Measurements from ENCODE around the gene FGD3.
"Not testable (repeated sequence)": the region's sequence is repeated elsewhere in the genome, so short reads cannot be mapped to it uniquely, and the experiment has no call there.

FGD3 gene

DNA sequence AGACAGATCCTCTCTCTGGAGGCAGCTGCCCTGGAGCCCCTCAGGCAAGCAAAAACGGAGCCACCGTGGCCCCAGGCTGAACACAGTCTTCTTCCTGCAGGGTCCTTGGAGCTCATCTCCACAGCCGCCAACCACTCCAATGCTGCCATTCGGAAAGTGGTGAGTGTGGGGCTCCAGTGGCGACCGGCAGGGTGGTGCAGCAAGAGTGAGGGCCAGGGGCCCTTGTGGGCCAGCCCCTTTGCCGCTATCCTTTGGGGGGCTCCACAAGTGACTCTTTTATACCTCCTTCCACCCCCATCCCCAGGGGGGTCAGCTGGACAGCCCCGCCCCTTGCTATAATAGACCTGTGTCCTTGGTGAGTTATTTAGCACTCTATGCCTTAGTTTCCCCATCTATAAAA is 63.8 kb downstream of the FGD3 start:
- Histone ChIP-seq H3K9me3 (ENCODE audit: control insufficient read depth, insufficient read depth, low read depth, low read length) (no peaks in the 10 kb centered on the region), H3K9ac (ENCODE audit: low read length) (no peak overlapping the region), H3K27ac (ENCODE audit: low read depth, low read length) (no peak overlapping the region), H3K27me3 (ENCODE audit: control insufficient read depth, insufficient read depth, low read length) (no peaks in the 10 kb centered on the region), H3K4me3 (ENCODE audit: low read depth, low read length) (no peak overlapping the region), H3K4me1 (ENCODE audit: control insufficient read depth, insufficient read depth, low read length) (peaks cover 17% of the 10 kb centered on the region), H3K36me3 (ENCODE audit: control insufficient read depth, insufficient read depth, low read length) (no peaks in the 10 kb centered on the region)

DNA sequence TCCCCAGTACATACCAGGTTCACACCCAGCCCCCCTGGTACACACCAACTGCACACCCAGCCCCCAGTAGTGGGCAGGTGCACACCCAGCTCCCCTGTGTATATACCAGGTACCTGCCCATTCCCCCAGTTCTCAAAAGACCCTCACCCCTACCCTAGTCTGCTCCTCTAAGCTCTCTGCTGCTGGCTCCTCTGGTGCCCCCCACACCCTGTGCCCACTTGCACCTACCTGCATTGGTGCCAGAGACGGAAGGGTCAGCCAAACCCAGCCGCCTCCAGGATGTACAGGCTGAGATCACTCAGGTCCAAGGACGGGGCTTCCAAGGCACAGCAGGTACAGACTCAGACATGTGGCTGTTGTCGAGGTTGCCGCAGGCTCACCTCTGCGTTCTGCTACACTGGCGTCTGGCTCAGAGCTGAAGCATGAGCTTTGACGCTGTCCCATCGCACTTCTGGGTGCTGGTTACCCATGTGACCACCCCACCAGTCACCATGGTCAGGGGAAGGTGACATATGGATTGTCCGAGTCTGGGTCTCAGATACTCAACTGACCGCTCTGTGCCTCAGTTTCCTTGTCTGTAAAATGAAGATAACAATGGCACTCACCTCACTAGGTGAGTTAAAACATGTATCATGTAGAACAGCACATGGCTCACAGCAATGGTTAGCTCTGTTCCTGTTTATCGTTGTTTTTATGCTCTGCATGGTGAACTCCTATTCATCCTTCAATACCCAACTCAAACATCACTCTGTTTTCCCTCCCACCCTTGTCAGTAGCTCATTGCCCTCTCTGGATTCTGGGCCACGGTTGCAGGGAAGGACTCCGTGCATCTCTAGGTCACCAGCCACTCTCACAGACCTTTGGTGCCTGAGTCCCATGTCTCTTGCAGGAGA is 65.9 kb downstream of the FGD3 start:
- Histone ChIP-seq H3K27me3 (ENCODE audit: control insufficient read depth, insufficient read depth, low read length) (no peaks in the 10 kb centered on the region), H3K36me3 (ENCODE audit: control insufficient read depth, insufficient read depth, low read length) (no peaks in the 10 kb centered on the region)

DNA sequence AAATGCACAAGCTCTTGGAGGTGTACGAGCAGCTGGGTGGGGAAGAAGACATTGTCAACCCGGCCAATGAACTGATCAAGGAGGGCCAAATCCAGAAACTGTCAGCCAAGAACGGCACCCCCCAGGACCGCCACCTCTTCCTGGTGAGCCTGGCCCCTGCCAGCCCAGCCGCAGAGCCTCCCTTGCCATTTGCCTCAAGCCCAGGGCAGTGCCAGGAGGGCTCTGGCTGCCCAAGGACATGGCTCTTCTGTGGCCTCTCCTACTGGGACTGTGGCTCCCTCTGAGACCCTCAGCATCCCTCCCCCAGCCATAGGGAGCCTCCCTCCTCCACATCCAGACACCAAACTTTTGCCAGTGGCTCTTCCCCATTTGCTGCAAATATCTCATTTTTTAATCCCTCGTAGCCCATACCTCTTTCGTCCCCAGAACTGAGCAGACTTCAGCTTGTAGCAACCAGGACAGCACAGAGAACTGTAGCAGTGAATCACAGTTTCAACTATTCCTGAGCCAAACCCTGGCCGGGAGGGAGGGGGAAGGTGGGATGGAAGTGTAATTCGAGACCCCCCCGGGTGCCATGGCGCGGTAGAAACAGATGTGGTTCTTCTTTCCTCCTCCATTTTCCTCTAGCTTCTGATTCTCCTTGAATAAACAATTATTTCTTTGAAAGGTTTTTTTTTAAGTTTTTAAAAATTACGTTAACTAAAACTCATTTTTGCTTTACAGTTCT is 66.7 kb downstream of the FGD3 start:
- Histone ChIP-seq H3K27me3 (ENCODE audit: control insufficient read depth, insufficient read depth, low read length) (no peaks in the 10 kb centered on the region), H3K27ac (ENCODE audit: low read depth, low read length) (no peak overlapping the region), H3K36me3 (ENCODE audit: control insufficient read depth, insufficient read depth, low read length) (no peaks in the 10 kb centered on the region)

More for the DNA sequence above, 65.9 kb downstream of the FGD3 start:
- Histone ChIP-seq H3K27ac (ENCODE audit: low read depth, low read length) (no peak overlapping the region), H3K9ac (ENCODE audit: low read length) (no peak overlapping the region), H3K4me1 (ENCODE audit: control insufficient read depth, insufficient read depth, low read length) (peaks cover 17% of the 10 kb centered on the region), H3K9me3 (ENCODE audit: control insufficient read depth, insufficient read depth, low read depth, low read length) (no peaks in the 10 kb centered on the region), H3K4me3 (ENCODE audit: low read depth, low read length) (no peak overlapping the region)

DNA sequence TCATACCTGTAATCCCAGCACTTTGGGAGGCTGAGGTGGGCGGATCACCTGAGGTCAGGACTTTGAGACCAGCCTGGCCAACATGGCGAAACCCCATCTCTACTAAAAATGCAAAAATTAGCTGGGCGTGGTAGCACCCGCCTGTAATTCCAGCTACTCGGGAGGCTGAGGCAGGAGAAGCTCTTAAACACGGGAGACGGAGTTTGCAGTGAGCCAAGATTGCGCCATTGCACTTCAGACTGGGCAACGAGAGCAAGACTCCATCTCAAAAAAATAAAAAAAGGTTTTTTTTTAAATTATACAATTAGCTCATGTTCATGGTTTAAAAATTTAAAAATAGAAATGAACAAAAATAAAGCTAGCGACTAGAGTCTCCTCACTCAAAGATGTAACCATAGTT is 67.9 kb downstream of the FGD3 start:
- H3K36me3 ChIP-seq (ENCODE audit: control insufficient read depth, insufficient read depth, low read length); H3K4me3 ChIP-seq (ENCODE audit: low read depth, low read length); H3K9ac ChIP-seq (ENCODE audit: low read length); H3K27ac ChIP-seq (ENCODE audit: low read depth, low read length); H3K27me3 ChIP-seq (ENCODE audit: control insufficient read depth, insufficient read depth, low read length); H3K9me3 ChIP-seq (ENCODE audit: control insufficient read depth, insufficient read depth, low read depth, low read length): not testable (repeated sequence)
- H3K4me1 ChIP-seq (ENCODE audit: control insufficient read depth, insufficient read depth, low read length) = peaks cover 16% of the 10 kb centered on the region

More for the DNA sequence above, 66.7 kb downstream of the FGD3 start:
- H3K9me3 ChIP-seq (ENCODE audit: control insufficient read depth, insufficient read depth, low read depth, low read length) = no peaks in the 10 kb centered on the region
- no peak overlapping the region for H3K9ac ChIP-seq (ENCODE audit: low read length)
- H3K4me3 ChIP-seq (ENCODE audit: low read depth, low read length) = no peak overlapping the region
- H3K4me1 ChIP-seq (ENCODE audit: control insufficient read depth, insufficient read depth, low read length) = peaks cover 17% of the 10 kb centered on the region

DNA sequence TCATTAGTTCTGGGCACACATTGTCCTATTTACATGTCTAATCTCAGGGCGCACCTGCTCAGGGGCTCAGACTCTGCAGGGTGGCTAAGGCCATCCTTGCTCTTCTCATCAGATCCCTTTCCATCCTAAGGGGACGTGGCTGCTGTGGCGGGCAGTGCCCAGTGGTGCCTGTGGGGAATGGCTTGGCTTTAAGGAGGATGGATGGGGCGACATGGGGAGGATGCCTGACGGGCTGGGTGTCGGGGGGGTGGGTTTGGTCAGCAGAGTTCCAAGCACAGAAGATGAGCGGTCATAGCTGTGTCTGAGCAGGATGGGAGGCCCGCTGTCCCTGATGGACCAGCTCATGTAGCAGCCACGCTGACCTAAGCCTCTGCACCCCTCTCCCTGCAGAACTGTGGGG is 70.3 kb downstream of the FGD3 start:
- Histone ChIP-seq H3K36me3 (ENCODE audit: control insufficient read depth, insufficient read depth, low read length) (no peaks in the 10 kb centered on the region), H3K4me3 (ENCODE audit: low read depth, low read length) (no peak overlapping the region), H3K9ac (ENCODE audit: low read length) (no peak overlapping the region), H3K4me1 (ENCODE audit: control insufficient read depth, insufficient read depth, low read length) (peaks cover 11% of the 10 kb centered on the region), H3K9me3 (ENCODE audit: control insufficient read depth, insufficient read depth, low read depth, low read length) (no peaks in the 10 kb centered on the region), H3K27ac (ENCODE audit: low read depth, low read length) (no peak overlapping the region), H3K27me3 (ENCODE audit: control insufficient read depth, insufficient read depth, low read length) (no peaks in the 10 kb centered on the region)

DNA sequence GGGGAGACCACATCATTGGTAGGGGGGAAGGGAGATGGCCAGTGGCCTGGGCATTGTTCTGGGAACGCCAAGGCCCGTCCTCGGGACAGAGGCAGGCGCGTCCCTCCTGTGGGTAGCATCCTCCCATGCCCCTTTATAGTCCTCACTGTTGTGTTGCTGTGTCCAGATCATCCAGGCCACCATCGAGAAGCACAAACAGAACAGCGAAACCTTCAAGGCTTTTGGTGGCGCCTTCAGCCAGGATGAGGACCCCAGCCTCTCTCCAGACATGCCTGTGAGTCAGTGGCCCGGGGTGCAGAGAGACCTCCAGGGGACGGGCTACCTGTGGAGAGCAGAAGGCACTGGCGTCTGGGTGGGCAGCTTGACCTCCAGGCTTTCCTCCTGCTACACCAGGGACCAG is 72.8 kb downstream of the FGD3 start:
- no peaks in the 10 kb centered on the region for H3K9me3 ChIP-seq (ENCODE audit: control insufficient read depth, insufficient read depth, low read depth, low read length)
- no peak overlapping the region for H3K27ac ChIP-seq (ENCODE audit: low read depth, low read length)
- H3K4me1 ChIP-seq (ENCODE audit: control insufficient read depth, insufficient read depth, low read length) = peaks cover 3% of the 10 kb centered on the region; the same call in 1 of the 2 replicates
- no peak overlapping the region for H3K9ac ChIP-seq (ENCODE audit: low read length)
- no peak overlapping the region for H3K4me3 ChIP-seq (ENCODE audit: low read depth, low read length)
- H3K27me3 ChIP-seq (ENCODE audit: control insufficient read depth, insufficient read depth, low read length) = no peaks in the 10 kb centered on the region
- no peaks in the 10 kb centered on the region for H3K36me3 ChIP-seq (ENCODE audit: control insufficient read depth, insufficient read depth, low read length)

DNA sequence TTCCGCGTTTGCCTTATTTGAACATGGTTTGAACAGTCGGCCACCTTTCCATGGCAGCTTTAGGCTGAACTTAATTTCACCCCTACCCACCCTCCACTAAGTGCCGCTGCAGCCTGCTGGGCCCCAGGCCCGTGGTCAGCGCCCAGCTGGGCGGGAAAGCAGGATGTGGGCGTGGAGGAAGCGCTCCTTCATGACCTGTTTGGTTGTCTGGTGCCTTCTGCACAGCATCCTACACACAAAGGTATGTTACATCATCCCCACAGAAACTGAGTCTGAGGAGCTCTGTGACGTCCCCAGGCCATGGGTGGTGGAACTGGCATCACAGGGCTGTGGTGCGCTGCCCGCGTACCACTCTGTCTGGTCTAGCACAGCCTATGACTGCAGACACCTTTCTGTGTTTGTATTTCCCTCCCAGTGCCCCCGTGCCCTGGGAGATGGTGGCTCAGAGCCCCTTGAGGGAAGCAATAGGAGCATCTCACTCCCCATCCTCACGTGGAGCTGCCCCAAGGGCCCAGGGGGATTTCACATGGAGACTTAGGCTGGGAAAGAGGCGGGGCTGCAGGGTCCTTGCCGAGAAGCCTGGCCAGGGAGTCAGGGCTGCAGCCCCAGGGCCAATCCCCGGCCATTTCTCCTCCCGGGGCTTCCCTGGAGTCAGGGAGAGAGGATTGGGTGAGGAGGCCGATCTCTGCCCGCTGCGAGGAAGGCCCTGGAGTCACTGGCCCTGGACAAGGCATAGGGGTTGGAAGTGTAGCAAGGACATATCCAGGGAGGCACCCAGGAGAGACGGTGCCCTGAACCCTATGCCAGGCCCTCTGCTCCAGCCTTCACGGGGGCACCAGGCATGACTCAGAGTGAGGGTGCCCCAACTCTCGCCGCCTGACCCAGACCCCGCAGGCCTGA is 73.7 kb downstream of the FGD3 start:
- Histone ChIP-seq H3K27ac (ENCODE audit: low read depth, low read length) (no peak overlapping the region), H3K36me3 (ENCODE audit: control insufficient read depth, insufficient read depth, low read length) (no peaks in the 10 kb centered on the region), H3K4me3 (ENCODE audit: low read depth, low read length) (no peak overlapping the region), H3K27me3 (ENCODE audit: control insufficient read depth, insufficient read depth, low read length) (no peaks in the 10 kb centered on the region), H3K9me3 (ENCODE audit: control insufficient read depth, insufficient read depth, low read depth, low read length) (no peaks in the 10 kb centered on the region), H3K9ac (ENCODE audit: low read length) (no peak overlapping the region), H3K4me1 (ENCODE audit: control insufficient read depth, insufficient read depth, low read length) (peaks cover 3% of the 10 kb centered on the region; the same call in 1 of the 2 replicates)

DNA sequence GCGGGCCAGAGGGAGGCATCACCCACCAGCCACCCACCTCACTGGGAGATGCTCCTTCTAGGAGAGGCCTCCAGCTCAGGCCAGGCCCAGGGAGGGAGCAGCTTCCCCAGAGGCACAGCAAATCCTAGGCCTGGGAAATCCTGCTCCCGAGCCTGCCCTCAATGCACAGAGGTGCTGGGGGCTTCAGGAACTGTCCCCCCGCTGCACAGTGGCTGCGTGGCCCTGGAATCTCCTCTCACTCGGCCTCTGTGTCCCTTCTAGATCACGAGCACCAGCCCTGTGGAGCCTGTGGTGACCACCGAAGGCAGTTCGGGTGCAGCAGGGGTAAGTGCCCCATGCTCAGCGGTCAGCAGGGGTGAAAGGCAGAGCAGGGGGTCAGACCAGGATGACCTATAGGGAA is 74.7 kb downstream of the FGD3 start:
- H3K4me1 ChIP-seq (ENCODE audit: control insufficient read depth, insufficient read depth, low read length) = peaks cover 6% of the 10 kb centered on the region; the same call in 1 of the 2 replicates
- no peak overlapping the region for H3K9ac ChIP-seq (ENCODE audit: low read length)
- no peaks in the 10 kb centered on the region for H3K9me3 ChIP-seq (ENCODE audit: control insufficient read depth, insufficient read depth, low read depth, low read length)
- H3K27ac ChIP-seq (ENCODE audit: low read depth, low read length) = no peak overlapping the region
- H3K4me3 ChIP-seq (ENCODE audit: low read depth, low read length) = no peak overlapping the region
- H3K36me3 ChIP-seq (ENCODE audit: control insufficient read depth, insufficient read depth, low read length) = no peaks in the 10 kb centered on the region
- H3K27me3 ChIP-seq (ENCODE audit: control insufficient read depth, insufficient read depth, low read length) = no peaks in the 10 kb centered on the region

DNA sequence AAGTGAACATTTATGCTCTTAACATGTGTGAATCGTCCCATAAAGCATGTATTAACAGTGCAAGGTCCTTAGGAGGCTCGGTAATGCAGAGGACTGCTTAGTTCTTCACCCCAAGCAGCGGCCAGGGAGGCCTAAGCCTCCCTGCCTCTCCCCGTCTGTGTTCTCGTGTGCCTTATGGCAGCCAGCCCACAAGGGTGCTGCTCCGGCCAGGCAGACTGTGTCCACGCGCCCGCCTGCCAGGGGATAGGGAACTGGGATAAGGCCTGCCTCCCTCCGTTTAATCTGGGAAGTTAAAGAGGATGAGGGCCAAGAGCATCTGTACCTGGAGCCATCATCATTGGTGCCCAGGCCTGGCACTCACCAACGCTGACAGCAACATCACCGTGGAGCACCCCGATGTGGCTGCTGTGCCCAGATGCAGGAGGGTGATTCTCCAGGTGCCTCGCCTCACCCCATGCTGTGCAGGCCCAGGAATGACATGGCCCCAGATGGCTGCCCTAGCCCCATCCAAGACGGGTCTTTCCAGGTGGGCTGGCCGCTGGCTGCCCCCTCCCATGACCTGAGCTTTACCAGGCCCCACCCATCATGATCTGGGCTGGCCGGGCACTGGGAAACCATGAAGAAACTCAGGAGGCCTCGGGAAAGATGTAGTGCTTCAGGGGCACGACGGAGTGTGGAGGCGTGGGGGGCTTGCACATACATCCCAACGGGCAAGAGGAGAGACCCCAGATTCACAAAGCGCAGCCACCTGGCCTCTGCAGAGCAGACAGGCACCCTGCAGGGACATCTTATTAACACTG is 75.6 kb downstream of the FGD3 start:
- no peaks in the 10 kb centered on the region for H3K27me3 ChIP-seq (ENCODE audit: control insufficient read depth, insufficient read depth, low read length)
- no peaks in the 10 kb centered on the region for H3K36me3 ChIP-seq (ENCODE audit: control insufficient read depth, insufficient read depth, low read length)
- no peaks in the 10 kb centered on the region for H3K9me3 ChIP-seq (ENCODE audit: control insufficient read depth, insufficient read depth, low read depth, low read length)
- H3K27ac ChIP-seq (ENCODE audit: low read depth, low read length) = no peak overlapping the region
- H3K4me1 ChIP-seq (ENCODE audit: control insufficient read depth, insufficient read depth, low read length) = peaks cover 6% of the 10 kb centered on the region; the same call in 1 of the 2 replicates
- no peak overlapping the region for H3K9ac ChIP-seq (ENCODE audit: low read length)
- H3K4me3 ChIP-seq (ENCODE audit: low read depth, low read length) = no peak overlapping the region

DNA sequence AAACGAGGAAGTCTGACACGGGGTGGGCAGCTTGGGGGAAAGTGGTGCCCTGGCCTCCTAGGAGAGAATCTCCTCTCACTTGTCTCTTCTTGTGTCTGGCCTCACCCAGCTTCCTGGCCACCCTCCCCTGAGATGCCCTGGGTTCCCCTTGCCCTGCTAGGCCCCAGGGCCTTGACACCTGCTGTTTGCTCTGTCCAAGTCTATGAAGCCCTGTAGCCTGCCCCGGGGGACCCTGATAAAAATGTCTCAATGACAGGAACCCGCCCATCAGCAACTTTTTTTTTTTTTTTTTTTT is 76.1 kb downstream of the FGD3 start:
- H3K4me1 ChIP-seq (ENCODE audit: control insufficient read depth, insufficient read depth, low read length) = peaks cover 11% of the 10 kb centered on the region
- H3K36me3 ChIP-seq (ENCODE audit: control insufficient read depth, insufficient read depth, low read length) = no peaks in the 10 kb centered on the region
- no peak overlapping the region for H3K9ac ChIP-seq (ENCODE audit: low read length)
- H3K27me3 ChIP-seq (ENCODE audit: control insufficient read depth, insufficient read depth, low read length) = no peaks in the 10 kb centered on the region
- H3K9me3 ChIP-seq (ENCODE audit: control insufficient read depth, insufficient read depth, low read depth, low read length) = no peaks in the 10 kb centered on the region
- no peak overlapping the region for H3K27ac ChIP-seq (ENCODE audit: low read depth, low read length)
- no peak overlapping the region for H3K4me3 ChIP-seq (ENCODE audit: low read depth, low read length)
